Right atrium auricular region (tissue), 2 donors: Measurements from ENCODE around the gene TMEM232. TPM values are rescaled to one million over a fixed set of nuclear protein-coding genes. Genes with fewer than 3 reads are reported as not detected.

Experiments
- DNase-seq: peaks from one replicate; pipeline ENCODE4 v3.0.0-alpha.2; 2019; ENCODE audit warnings: low spot score
- H3K27ac ChIP-seq, 2 donors: fragments of 200-600 bp; sonication (generic); 1 replicate in 1 of 2; 2 replicates in 1 of 2; pipeline ENCODE4 v1.5.1; 2016 to 2019
- H3K27me3 ChIP-seq, 2 donors: fragments of 200-600 bp; sonication (generic); one replicate each; pipeline versions ENCODE4 v1.5.1 to v1.6.0; 2017 to 2019
- H3K36me3 ChIP-seq: fragments of 200-600 bp; sonication (generic); one replicate; pipeline ENCODE4 v1.5.1; 2016
- H3K4me1 ChIP-seq, 2 donors: fragments of 200-600 bp; sonication (generic); one replicate each; pipeline versions ENCODE4 v1.5.1 to v1.6.0; 2017 to 2019
- H3K4me3 ChIP-seq, 2 donors: fragments of 200-600 bp; sonication (generic); 1 replicate in 1 of 2; 2 replicates in 1 of 2; pipeline ENCODE4 v1.5.1; 2017 to 2019; ENCODE audit warnings: mild to moderate bottlenecking in 1 of 2, moderate library complexity in 1 of 2
- H3K9me3 ChIP-seq, 2 donors: fragments of 200-600 bp; sonication (generic); one replicate each; pipeline ENCODE4 v1.5.1; 2019
- total RNA-seq, 2 donors: library from RNA; depleted of rRNA; stranded (reverse); fragments of >200 nt; gene quantifications; one replicate each; pipeline ENCODE4 v1.1.0, GENCODE V29; 2016
- TF ChIP-seq, protein P1 (sequence below), 2 donors: fragments of 200-600 bp; sonication (generic); IDR thresholded peaks; one replicate each; pipeline ENCODE4 v1.5.1; 2019; ENCODE audit warnings: antibody characterized with exemption in 2 of 2

The TMEM232 gene
- total RNA-seq, 2 donors from 2014 or later, result 1.1 to 1.2 TPM

DNA sequence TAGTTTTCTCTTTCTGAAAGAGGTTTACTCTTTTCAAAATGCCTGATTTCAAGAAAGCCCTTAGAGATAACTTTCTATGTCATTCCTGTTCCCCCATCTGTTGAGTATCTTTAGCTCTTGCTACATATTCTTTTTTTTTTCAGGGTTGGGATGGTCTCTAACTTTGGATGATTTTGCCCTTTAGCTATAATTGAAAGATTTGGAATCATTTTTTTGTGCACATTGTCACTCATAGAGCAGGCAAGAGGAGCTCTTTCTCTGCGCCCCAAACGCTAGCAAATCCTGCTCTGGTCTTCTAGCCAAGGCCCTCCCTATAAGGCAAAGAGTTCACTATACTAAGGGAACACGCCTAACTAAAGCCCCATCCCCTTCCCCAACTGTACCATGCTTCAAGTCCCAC, 316.9 kb downstream of the TMEM232 start:
- Histone ChIP-seq H3K27ac (no peak overlapping the region), H3K36me3 (no peaks in the 10 kb centered on the region), H3K9me3 (no peaks in the 10 kb centered on the region), H3K27me3 (no peaks in the 10 kb centered on the region), H3K4me1 (no peaks in the 10 kb centered on the region), H3K4me3 (no peak overlapping the region)
- TF ChIP-seq, protein P1, sequence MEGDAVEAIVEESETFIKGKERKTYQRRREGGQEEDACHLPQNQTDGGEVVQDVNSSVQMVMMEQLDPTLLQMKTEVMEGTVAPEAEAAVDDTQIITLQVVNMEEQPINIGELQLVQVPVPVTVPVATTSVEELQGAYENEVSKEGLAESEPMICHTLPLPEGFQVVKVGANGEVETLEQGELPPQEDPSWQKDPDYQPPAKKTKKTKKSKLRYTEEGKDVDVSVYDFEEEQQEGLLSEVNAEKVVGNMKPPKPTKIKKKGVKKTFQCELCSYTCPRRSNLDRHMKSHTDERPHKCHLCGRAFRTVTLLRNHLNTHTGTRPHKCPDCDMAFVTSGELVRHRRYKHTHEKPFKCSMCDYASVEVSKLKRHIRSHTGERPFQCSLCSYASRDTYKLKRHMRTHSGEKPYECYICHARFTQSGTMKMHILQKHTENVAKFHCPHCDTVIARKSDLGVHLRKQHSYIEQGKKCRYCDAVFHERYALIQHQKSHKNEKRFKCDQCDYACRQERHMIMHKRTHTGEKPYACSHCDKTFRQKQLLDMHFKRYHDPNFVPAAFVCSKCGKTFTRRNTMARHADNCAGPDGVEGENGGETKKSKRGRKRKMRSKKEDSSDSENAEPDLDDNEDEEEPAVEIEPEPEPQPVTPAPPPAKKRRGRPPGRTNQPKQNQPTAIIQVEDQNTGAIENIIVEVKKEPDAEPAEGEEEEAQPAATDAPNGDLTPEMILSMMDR (IDR thresholded peaks at IDR 0.05), result no peak
- no peak for DNase-seq

DNA sequence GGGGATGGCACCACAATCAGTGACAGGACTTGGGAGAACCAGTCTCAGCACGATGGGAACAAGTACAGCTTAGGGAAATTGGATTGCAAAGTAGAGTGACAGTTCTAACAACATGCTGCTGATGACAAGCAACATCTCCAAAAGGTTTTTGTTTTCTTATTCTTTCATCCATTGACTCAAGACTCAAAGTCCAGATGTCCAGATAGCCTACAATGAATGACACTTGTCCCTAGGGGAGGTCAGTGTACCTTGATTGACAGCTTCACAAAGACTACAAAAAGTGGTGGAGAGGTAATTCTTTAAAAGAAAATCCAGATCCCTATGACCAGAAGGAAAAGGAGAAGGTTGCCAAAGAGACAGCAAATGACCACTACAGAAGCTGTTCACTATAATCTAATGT, 323.9 kb downstream of the TMEM232 start:
- H3K4me1 ChIP-seq, result no peaks in the 10 kb centered on the region
- TF ChIP-seq, protein P1 (IDR thresholded peaks at IDR 0.05), result no peak
- no peaks in the 10 kb centered on the region for H3K9me3 ChIP-seq
- no peak overlapping the region for H3K4me3 ChIP-seq
- no peaks in the 10 kb centered on the region for H3K27me3 ChIP-seq
- no peak overlapping the region for H3K27ac ChIP-seq
- H3K36me3 ChIP-seq, result no peaks in the 10 kb centered on the region
- no peak for DNase-seq

DNA sequence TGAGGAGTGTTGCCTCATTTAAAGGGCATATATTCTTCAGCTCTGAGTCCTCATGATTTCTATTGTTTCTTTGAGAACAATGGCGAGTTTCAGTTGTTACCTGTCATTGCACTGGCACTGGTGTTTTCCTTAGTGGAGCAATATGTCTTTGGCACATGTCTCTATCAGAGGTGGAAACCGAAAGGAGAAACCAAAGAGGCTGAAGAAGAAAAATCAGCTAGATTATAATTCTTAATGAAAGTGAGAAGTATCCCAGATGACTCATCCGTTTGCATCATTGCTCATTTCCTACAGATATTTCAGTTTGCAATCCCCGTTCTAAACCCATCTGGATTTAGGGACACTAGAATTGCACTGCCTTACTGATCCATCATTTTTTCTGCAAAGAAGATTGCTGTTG, 324.6 kb downstream of the TMEM232 start:
- Histone ChIP-seq H3K9me3 (no peaks in the 10 kb centered on the region), H3K36me3 (no peaks in the 10 kb centered on the region), H3K27me3 (no peaks in the 10 kb centered on the region), H3K27ac (no peak overlapping the region), H3K4me1 (no peaks in the 10 kb centered on the region), H3K4me3 (no peak overlapping the region)
- no peak for DNase-seq
- TF ChIP-seq, protein P1 (IDR thresholded peaks at IDR 0.05), result no peak

DNA sequence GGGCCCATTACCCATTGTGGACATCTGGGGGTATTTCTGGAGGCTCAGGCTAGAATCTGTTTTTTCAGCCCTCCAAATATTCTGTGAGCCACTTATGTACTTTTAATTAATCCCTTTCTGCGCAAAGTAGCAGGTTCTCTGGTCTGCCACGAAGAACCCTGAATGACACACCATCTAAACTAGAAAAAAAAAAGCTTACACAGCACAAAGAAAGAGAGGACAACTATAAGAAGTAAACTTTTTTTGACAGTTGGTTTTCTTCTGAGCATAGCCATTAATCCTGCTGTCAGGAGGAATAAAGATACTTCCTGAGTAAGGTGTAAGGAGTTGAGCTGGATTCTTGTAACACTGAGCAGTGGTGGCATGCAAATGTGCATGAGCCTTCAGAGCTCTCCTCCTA, 327.5 kb downstream of the TMEM232 start:
- DNase-seq, result no peak

DNA sequence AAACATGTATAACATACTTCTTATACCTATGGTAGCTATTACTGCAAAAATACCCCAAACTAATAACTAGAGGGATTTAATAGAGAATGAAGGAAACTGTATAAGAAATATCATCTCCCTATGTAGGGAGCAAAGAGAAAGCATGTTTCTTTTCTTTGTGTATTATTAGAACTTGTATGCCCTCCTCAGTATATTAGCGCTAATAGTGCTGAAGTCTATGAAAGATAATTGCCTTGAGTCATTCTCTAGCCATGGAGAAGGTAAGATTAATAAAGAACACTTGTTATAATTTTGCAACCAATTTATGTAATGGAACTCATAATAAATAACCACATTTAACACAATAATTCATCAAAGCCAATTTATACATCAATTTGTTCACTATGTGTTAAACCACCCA, 329.2 kb downstream of the TMEM232 start:
- Histone ChIP-seq H3K36me3 (no peaks in the 10 kb centered on the region), H3K4me1 (no peaks in the 10 kb centered on the region), H3K9me3 (no peaks in the 10 kb centered on the region), H3K27me3 (no peaks in the 10 kb centered on the region), H3K27ac (no peak overlapping the region), H3K4me3 (no peak overlapping the region)
- TF ChIP-seq, protein P1 (IDR thresholded peaks at IDR 0.05), result no peak
- no peak for DNase-seq

More for the DNA sequence above, 327.5 kb downstream of the TMEM232 start:
- TF ChIP-seq, protein P1 (IDR thresholded peaks at IDR 0.05), result no peak
- H3K27me3 ChIP-seq, result no peaks in the 10 kb centered on the region
- no peaks in the 10 kb centered on the region for H3K36me3 ChIP-seq
- no peaks in the 10 kb centered on the region for H3K9me3 ChIP-seq
- H3K27ac ChIP-seq, result no peak overlapping the region
- H3K4me3 ChIP-seq, result no peak overlapping the region
- no peaks in the 10 kb centered on the region for H3K4me1 ChIP-seq

DNA sequence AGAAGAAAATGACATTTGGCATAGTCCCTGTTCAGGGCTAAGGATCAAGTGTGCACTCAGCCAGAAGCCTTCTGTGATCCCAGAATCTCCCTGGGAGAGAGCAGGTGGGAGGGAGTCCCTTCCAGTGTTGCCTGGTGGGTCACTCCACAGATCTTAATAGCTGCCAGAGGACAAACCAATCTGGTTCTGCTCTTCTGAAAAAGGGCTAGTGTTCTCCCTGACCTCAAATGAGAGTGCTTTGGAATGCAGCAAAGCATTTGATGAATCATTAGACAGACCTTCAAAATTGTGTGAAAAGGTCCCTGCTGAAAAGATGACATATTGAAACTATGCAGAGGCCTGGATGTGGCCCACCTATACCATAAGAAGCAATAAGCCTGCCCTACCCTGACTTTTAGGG, 339.7 kb downstream of the TMEM232 start:
- DNase-seq, result no peak
- Histone ChIP-seq H3K9me3 (no peaks in the 10 kb centered on the region), H3K27me3 (no peaks in the 10 kb centered on the region), H3K4me1 (no peaks in the 10 kb centered on the region), H3K27ac (no peak overlapping the region), H3K36me3 (no peaks in the 10 kb centered on the region), H3K4me3 (no peak overlapping the region)
- TF ChIP-seq, protein P1 (IDR thresholded peaks at IDR 0.05), result no peak
